B cell (primary cell): ENCODE data around the gene RNF212B.
A peak's percentile ranks its signal among the peaks of the same experiment; 100 is the strongest.

ENCODE experiments used
- CTCF ChIP-seq: fragments of 200-600 bp; IDR thresholded peaks from one replicate; pipeline ENCODE4 v1.8.0; 2022; ENCODE audit warnings: antibody characterized with exemption, mild to moderate bottlenecking
- EZH2 ChIP-seq: IDR thresholded peaks from 2 replicates; pipeline ENCODE4 v1.6.1; 2012; ENCODE audit warnings: borderline replicate concordance, low read depth, mild to moderate bottlenecking, moderate library complexity, low read length; ENCODE audit not compliant: insufficient read depth, poor library complexity, severe bottlenecking

GRCh38 chr14:23301288-23301968 is 63.7 kb downstream of the RNF212B start:
- TF ChIP-seq CTCF (peak; percentile 81), EZH2 (no peak)
